KOPT-K1 (cell line): ENCODE measurements around the gene RALGAPA1.

Source experiments
- H3K27ac ChIP-seq: fragments of 200-600 bp; sonication (generic); 2 replicates; pipeline ENCODE4 v1.5.1; 2016; ENCODE audit warnings: antibody characterized with exemption, mild to moderate bottlenecking, low read depth, low read length; ENCODE audit not compliant: poor library complexity, severe bottlenecking
- H3K36me3 ChIP-seq: fragments of 200-600 bp; sonication (generic); 2 replicates; pipeline ENCODE4 v1.5.1; 2017; ENCODE audit warnings: antibody characterized with exemption, mild to moderate bottlenecking, low read length, moderate library complexity; ENCODE audit not compliant: insufficient read depth
- H3K9me3 ChIP-seq: fragments of 200-600 bp; sonication (generic); 2 replicates; pipeline ENCODE4 v1.5.1; 2017; ENCODE audit warnings: antibody characterized with exemption, low read length, mild to moderate bottlenecking; ENCODE audit not compliant: insufficient read depth, poor library complexity, severe bottlenecking

Gene RALGAPA1

GRCh38 chr14:35549551-35549950, 259.5 kb downstream of the RALGAPA1 start:
- Histone ChIP-seq H3K9me3 (no peaks in the 10 kb centered on the region), H3K27ac (no peak overlapping the region)

GRCh38 chr14:35543006-35543405, 266.1 kb downstream of the RALGAPA1 start:
- no peak overlapping the region for H3K27ac ChIP-seq
- no peaks in the 10 kb centered on the region for H3K9me3 ChIP-seq
- no peaks in the 10 kb centered on the region for H3K36me3 ChIP-seq

More at GRCh38 chr14:35549551-35549950, 259.5 kb downstream of the RALGAPA1 start:
- no peaks in the 10 kb centered on the region for H3K36me3 ChIP-seq

- Histone ChIP-seq H3K36me3 (no peaks in the 10 kb centered on the region), H3K9me3 (no peaks in the 10 kb centered on the region), H3K27ac (no peak overlapping the region)
These were observed 269.1 kb downstream of the RALGAPA1 start for GRCh38 chr14:35539969-35540368.

- H3K9me3 ChIP-seq = no peaks in the 10 kb centered on the region
- H3K36me3 ChIP-seq = no peaks in the 10 kb centered on the region
- H3K27ac ChIP-seq = no peak overlapping the region
These were observed 273.5 kb downstream of the RALGAPA1 start for GRCh38 chr14:35535483-35536112.

- Histone ChIP-seq H3K27ac (no peak overlapping the region), H3K36me3 (no peaks in the 10 kb centered on the region), H3K9me3 (no peaks in the 10 kb centered on the region)
These were observed 274.1 kb downstream of the RALGAPA1 start for GRCh38 chr14:35534873-35535482.

- H3K27ac ChIP-seq = no peak overlapping the region
- no peaks in the 10 kb centered on the region for H3K9me3 ChIP-seq
- no peaks in the 10 kb centered on the region for H3K36me3 ChIP-seq
These were observed 274.8 kb downstream of the RALGAPA1 start for GRCh38 chr14:35534208-35534872.

GRCh38 chr14:35533357-35534207, 275.5 kb downstream of the RALGAPA1 start, which contains the start of gene INSM2:
Gene INSM2 (plus strand): TSS chr14:35534164. CDS start chr14:35534253, 89 bp downstream.
- no peak within 1 kb of the TSS for H3K27ac ChIP-seq
- H3K9me3 ChIP-seq = no peaks in the 10 kb centered on the region
- no peaks in the 10 kb centered on the region for H3K36me3 ChIP-seq

GRCh38 chr14:35532783-35533356, 276.2 kb downstream of the RALGAPA1 start:
- H3K36me3 ChIP-seq = no peaks in the 10 kb centered on the region
- H3K9me3 ChIP-seq = no peaks in the 10 kb centered on the region
- no peak overlapping the region for H3K27ac ChIP-seq

- Histone ChIP-seq H3K9me3 (no peaks in the 10 kb centered on the region), H3K27ac (no peak overlapping the region), H3K36me3 (no peaks in the 10 kb centered on the region)
These were observed 276.9 kb downstream of the RALGAPA1 start for GRCh38 chr14:35531960-35532747.

GRCh38 chr14:35526962-35527361, 282.1 kb downstream of the RALGAPA1 start:
- H3K9me3 ChIP-seq = no peaks in the 10 kb centered on the region
- no peak overlapping the region for H3K27ac ChIP-seq
- H3K36me3 ChIP-seq = no peaks in the 10 kb centered on the region

GRCh38 chr14:35525695-35526094, 283.4 kb downstream of the RALGAPA1 start:
- Histone ChIP-seq H3K36me3 (no peaks in the 10 kb centered on the region), H3K9me3 (no peaks in the 10 kb centered on the region), H3K27ac (no peak overlapping the region)

- Histone ChIP-seq H3K36me3 (no peaks in the 10 kb centered on the region), H3K9me3 (no peaks in the 10 kb centered on the region), H3K27ac (no peak overlapping the region)
These were observed 289.1 kb downstream of the RALGAPA1 start for GRCh38 chr14:35519986-35520385.

GRCh38 chr14:35515916-35516315, 293.2 kb downstream of the RALGAPA1 start:
- no peaks in the 10 kb centered on the region for H3K9me3 ChIP-seq
- no peaks in the 10 kb centered on the region for H3K36me3 ChIP-seq
- no peak overlapping the region for H3K27ac ChIP-seq

- Histone ChIP-seq H3K9me3 (no peaks in the 10 kb centered on the region), H3K36me3 (no peaks in the 10 kb centered on the region), H3K27ac (no peak overlapping the region)
These were observed 296.3 kb downstream of the RALGAPA1 start for GRCh38 chr14:35512765-35513164.
